ENCODE measurements around the gene NELFE.
"Not testable (repeated sequence)": the region's sequence is repeated elsewhere in the genome, so short reads cannot be mapped to it uniquely, and the experiment has no call there.

NELFE gene

GRCh38 chr6:31919624-31920303 is 39.0 kb downstream of the NELFE start:
- no peak for DNase-seq

GRCh38 chr6:31918069-31918720 is 40.6 kb downstream of the NELFE start:
- DNase-seq, result no peak

- no peak for DNase-seq
Measured at GRCh38 chr6:31915756-31916155, 43.0 kb downstream of the NELFE start.

- DNase-seq, result no peak
Measured at GRCh38 chr6:31915351-31915750, 43.4 kb downstream of the NELFE start.

- no peak for DNase-seq
Measured at GRCh38 chr6:31911826-31912585, 46.8 kb downstream of the NELFE start.

- not testable (repeated sequence) for DNase-seq
Measured at GRCh38 chr6:31909298-31909697, 49.5 kb downstream of the NELFE start.

- no peak for DNase-seq
Measured at GRCh38 chr6:31908791-31909190, 50.0 kb downstream of the NELFE start.

GRCh38 chr6:31908255-31908654 is 50.5 kb downstream of the NELFE start:
- DNase-seq, result not testable (repeated sequence)

GRCh38 chr6:31907158-31907813 is 51.5 kb downstream of the NELFE start:
- DNase-seq, result no peak

- DNase-seq, result not testable (repeated sequence)
Measured at GRCh38 chr6:31906727-31907126, 52.0 kb downstream of the NELFE start.

GRCh38 chr6:31906122-31906521 is 52.6 kb downstream of the NELFE start:
- no peak for DNase-seq

GRCh38 chr6:31905041-31905440 is 53.7 kb downstream of the NELFE start:
- DNase-seq, result no peak

- DNase-seq, result no peak
Measured at GRCh38 chr6:31903957-31904356, 54.8 kb downstream of the NELFE start.
